ACC112 (cell line): ENCODE data around the gene TENT5A.
A peak's percentile ranks its signal among the peaks of the same experiment; 100 is the strongest.
"Not testable (repeated sequence)": the region's sequence is repeated elsewhere in the genome, so short reads cannot be mapped to it uniquely, and the experiment has no call there.

Experiments
- H2AFZ ChIP-seq: fragments of 200-600 bp; sonication (generic); one replicate; pipeline ENCODE4 v1.6.0; 2017; ENCODE audit warnings: antibody characterized with exemption, low read length; ENCODE audit not compliant: unreplicated experiment
- H3K27ac ChIP-seq: fragments of 200-600 bp; sonication (generic); 2 replicates; pipeline ENCODE4 v1.5.1; 2014; ENCODE audit warnings: low read depth, mild to moderate bottlenecking, antibody characterized with exemption, low read length, moderate library complexity
- H3K27me3 ChIP-seq: fragments of 200-600 bp; sonication (generic); 2 replicates; pipeline ENCODE4 v1.6.1; 2014; ENCODE audit warnings: mild to moderate bottlenecking, antibody characterized with exemption, low read length, moderate library complexity, mixed read lengths; ENCODE audit not compliant: insufficient read depth
- H3K36me3 ChIP-seq: fragments of 200-600 bp; sonication (generic); 2 replicates; pipeline ENCODE4 v1.6.1; 2016; ENCODE audit warnings: mild to moderate bottlenecking, antibody characterized with exemption, low read length, moderate library complexity, mixed read lengths; ENCODE audit not compliant: insufficient read depth
- H3K4me1 ChIP-seq: fragments of 200-600 bp; sonication (generic); one replicate; pipeline ENCODE4 v1.6.1; 2016; ENCODE audit warnings: low read length, mixed read lengths; ENCODE audit not compliant: insufficient read depth, unreplicated experiment, control insufficient read depth
- H3K4me3 ChIP-seq: fragments of 200-600 bp; sonication (generic); 2 replicates; pipeline ENCODE4 v1.5.1; 2014; ENCODE audit warnings: mild to moderate bottlenecking, low read depth, low read length
- H3K79me2 ChIP-seq: fragments of 200-600 bp; sonication (generic); one replicate; pipeline ENCODE4 v1.6.0; 2016; ENCODE audit warnings: low read length; ENCODE audit not compliant: control insufficient read depth, unreplicated experiment, insufficient read depth

TENT5A gene

DNA sequence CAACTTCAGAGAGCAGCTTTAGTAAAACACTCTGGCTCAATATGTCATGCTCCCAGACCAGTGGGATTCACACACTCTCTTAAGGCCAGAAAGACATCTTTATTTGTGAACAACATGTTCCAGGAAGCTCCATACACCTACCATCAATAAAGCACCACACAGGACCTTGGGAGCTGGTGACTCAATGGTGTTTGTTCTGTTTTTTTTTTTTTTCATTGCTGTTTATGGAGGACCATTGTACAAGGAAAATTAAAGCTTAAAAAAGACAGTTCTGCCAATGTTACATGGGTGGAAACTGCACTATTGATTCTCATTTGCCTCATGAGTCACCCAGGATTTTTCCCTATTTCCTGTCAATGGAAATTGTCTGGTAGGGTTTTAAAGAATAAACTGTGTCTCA lies 36.3 kb upstream of the TENT5A start:
- peak overlapping the region; percentile 1 for H2AFZ ChIP-seq
- no peak overlapping the region for H3K4me3 ChIP-seq
- H3K4me1 ChIP-seq = peaks cover 33% of the 10 kb centered on the region
- H3K79me2 ChIP-seq = no peaks in the 10 kb centered on the region
- H3K27ac ChIP-seq = peak overlapping the region; percentile 63; the same call in 1 of the 2 replicates
- H3K36me3 ChIP-seq = no peaks in the 10 kb centered on the region
- no peaks in the 10 kb centered on the region for H3K27me3 ChIP-seq

DNA sequence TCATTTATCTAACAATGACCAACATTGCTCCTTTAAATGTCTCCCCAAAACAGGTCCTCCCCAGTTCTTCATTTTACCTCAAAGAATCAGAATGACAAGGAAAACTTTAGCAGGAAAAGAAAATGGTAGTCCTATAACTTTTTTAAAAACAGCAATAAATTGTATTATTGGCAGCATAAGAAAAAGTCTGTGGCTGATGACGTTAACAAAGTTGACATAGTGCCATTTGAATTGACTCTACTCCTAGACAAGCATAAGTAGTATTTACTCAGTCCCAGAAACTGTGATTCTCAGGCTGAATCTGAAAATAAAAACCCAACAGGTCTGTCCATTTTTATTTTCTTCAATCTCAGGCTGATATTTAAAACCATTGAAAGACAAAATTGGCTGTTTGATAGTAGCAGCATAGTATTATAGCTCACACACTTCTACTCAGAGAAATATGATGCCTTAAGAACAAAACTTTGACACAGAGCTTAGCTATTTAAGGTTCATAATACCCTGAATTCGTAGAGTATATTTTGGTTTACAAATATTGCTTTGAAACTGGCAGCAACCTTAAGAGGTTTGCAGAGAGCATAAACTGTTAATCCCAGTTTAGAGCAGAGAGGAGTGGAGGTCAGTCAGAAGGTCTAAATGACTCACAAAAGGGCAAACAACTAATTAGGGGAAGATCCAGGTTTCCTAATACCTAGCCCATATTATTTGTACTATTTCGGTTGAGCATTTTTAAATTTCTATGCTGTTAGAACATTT lies 35.0 kb upstream of the TENT5A start:
- Histone ChIP-seq H3K79me2 (no peaks in the 10 kb centered on the region), H3K27me3 (no peaks in the 10 kb centered on the region), H3K4me1 (peaks cover 33% of the 10 kb centered on the region), H2AFZ (peak overlapping the region; percentile 94), H3K4me3 (peak overlapping the region; percentile 52), H3K27ac (peak overlapping the region; percentile 63), H3K36me3 (no peaks in the 10 kb centered on the region)

DNA sequence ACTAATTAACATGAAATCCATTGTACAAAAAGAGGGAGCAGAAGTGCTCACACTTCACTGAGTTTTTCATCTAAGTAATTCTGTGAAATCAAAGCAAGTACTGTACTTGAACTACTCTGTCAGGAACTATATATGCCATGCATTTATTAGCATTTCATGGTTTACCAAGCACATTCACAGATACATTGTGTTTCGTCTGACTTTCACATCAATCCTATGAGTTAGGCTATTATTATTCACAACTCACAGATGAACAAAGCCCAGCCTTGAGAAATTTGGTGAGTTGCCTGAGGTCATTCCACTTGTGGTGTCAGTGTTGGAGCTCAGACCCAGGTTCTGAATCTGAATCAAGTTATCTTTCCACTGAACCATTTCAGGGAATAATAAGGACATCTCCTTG lies 33.7 kb upstream of the TENT5A start:
- no peak overlapping the region for H3K27ac ChIP-seq
- peak overlapping the region; percentile 94 for H2AFZ ChIP-seq
- H3K27me3 ChIP-seq = no peaks in the 10 kb centered on the region
- H3K79me2 ChIP-seq = no peaks in the 10 kb centered on the region
- H3K36me3 ChIP-seq = no peaks in the 10 kb centered on the region
- 0 out of 2 replicates have a peak overlapping the region, but pooled peaks have one; percentile 52 for H3K4me3 ChIP-seq
- peaks cover 33% of the 10 kb centered on the region for H3K4me1 ChIP-seq

DNA sequence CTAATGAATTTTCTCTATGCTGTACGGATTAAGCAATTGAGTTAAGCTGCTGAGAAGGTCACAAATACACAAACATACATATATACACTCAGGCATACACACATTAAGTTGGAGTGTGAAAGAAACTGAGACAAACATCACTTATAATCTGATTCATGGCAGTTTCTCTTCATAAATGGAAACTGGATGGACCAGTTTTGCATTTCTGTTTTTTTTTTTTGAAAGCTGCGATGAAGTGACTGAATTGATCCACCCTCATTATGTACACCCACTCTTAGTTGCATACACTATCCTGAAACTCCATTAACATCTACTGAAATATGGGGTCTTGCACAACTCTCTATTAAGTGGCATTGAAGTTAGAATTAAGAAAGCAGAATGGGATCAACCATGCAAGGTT lies 32.9 kb upstream of the TENT5A start:
- H3K79me2 ChIP-seq = no peaks in the 10 kb centered on the region
- H3K27me3 ChIP-seq = no peaks in the 10 kb centered on the region
- no peaks in the 10 kb centered on the region for H3K36me3 ChIP-seq
- no peak overlapping the region for H3K4me3 ChIP-seq
- no peak overlapping the region for H2AFZ ChIP-seq
- no peak overlapping the region for H3K27ac ChIP-seq
- H3K4me1 ChIP-seq = peaks cover 33% of the 10 kb centered on the region

DNA sequence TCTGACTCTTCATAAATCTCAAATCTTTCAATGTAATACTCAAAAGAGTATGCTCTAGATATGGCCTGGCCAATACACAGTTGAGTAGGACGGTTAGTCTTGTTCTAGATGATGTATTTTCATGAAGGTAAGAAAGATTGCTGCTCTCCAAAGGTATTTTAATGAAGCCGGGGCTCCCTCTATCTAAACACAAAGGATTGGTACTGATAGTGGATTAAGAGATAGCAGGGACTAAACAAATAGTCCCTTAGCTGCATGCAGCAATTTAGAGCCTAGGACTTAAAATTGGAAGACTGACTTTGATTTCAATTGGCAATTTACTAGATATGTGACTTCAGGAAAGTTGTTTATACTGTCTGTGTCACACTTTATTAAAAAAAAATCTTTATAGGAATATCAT lies 31.4 kb upstream of the TENT5A start:
- H3K27me3 ChIP-seq = no peaks in the 10 kb centered on the region
- H3K27ac ChIP-seq = no peak overlapping the region
- no peaks in the 10 kb centered on the region for H3K36me3 ChIP-seq

DNA sequence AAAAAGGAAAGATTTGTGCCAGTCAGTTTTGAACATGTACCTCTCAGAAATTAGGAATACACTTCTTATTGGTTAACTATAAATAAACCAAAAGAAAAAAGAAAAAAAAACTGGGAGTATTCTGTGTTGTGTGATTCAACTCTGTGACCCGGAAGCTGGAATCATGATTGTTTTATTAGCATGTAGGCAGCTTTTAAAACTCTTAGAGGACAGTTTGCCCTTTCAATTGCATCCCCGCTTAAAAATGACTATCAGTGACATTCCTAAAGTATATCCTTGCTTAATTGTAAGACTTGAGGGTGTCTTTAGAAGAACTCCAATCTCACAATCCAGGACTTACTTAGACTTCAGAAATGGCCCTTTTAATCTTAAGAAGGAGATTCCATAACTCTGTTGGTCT lies 29.1 kb upstream of the TENT5A start:
- Histone ChIP-seq H3K27me3 (no peaks in the 10 kb centered on the region), H3K27ac (no peak overlapping the region), H3K4me1 (peaks cover 5% of the 10 kb centered on the region), H2AFZ (no peak overlapping the region), H3K36me3 (no peaks in the 10 kb centered on the region), H3K79me2 (no peaks in the 10 kb centered on the region), H3K4me3 (no peak overlapping the region)

More for the DNA sequence above, 31.4 kb upstream of the TENT5A start:
- Histone ChIP-seq H3K4me3 (no peak overlapping the region), H2AFZ (no peak overlapping the region), H3K79me2 (no peaks in the 10 kb centered on the region), H3K4me1 (peaks cover 27% of the 10 kb centered on the region)

DNA sequence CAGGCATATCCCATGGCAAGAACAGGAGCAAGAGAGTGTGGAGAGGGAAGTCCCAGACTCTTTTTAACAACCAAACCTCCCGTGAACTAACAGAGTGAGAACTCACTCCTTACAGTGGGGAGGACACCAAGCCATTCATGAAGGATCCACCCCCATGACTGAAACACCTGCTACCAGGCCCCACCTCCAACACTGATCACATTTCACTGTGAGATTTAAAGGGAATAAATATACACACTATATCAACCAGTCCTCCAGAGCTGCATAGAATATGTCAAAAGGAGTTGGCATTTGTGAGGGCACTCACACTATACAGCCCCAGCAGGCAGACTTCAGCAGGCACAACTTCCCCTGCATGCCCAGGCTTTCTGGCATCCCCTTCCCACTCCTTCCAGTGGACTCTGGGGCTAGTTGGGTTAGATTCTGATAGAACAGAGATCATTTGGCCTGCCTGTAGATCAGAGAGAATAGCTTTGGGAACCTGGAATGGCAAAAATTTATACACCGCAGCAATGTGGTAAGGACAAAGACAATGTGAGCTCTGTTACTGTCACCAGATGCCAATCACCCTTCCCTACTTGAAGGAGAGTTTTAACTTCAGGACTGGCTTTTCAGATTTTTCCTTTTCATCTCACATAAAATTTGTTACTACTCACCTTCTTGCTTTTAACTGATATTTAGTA lies 25.2 kb upstream of the TENT5A start:
- Histone ChIP-seq H3K27me3 (no peaks in the 10 kb centered on the region), H3K27ac (no peak overlapping the region), H3K79me2 (no peaks in the 10 kb centered on the region), H3K4me3 (no peak overlapping the region), H3K36me3 (no peaks in the 10 kb centered on the region), H3K4me1 (no peaks in the 10 kb centered on the region), H2AFZ (no peak overlapping the region)

DNA sequence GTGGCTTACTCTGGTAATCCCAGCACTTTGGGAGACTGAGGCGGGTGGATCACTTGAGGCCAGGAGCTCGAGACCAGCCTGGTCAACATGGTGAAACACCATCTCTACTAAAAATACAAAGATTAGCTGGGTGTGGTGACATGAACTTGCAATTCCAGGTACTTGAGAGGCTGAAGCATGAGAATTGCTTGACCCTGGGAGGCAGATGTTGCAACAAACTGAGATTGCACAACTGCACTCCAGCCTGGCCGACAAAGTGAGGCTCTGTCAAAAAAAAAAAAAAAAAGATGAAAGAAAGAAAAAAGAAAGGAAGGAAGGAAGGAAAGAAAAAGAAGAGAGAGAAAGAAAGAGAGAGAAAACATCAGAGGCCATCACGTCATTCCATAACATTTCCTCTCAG lies 23.7 kb upstream of the TENT5A start:
- not testable (repeated sequence) for H3K36me3 ChIP-seq, H3K79me2 ChIP-seq, H3K27ac ChIP-seq, H3K4me1 ChIP-seq, H3K4me3 ChIP-seq, H3K27me3 ChIP-seq, H2AFZ ChIP-seq

DNA sequence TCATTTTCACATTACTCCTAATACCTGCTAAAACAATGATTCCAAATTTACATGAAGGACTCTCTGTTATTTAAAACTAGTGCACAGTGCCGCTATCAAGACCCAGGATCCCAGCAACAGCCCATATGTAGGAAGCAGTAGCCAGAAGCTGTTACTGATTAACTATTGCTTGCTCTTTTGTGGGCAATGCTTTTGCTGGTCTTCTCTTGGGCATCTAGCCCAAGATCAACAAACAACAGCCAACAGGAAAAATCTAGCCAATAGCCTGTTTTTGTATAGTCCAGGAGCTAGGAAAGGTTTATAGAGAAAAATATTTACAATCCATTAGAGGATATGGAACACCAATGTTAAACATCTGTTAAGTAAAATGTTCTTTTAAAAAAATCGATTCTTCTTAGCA lies 22.1 kb upstream of the TENT5A start:
- no peak overlapping the region for H3K27ac ChIP-seq
- H2AFZ ChIP-seq = no peak overlapping the region
- no peaks in the 10 kb centered on the region for H3K36me3 ChIP-seq
- no peaks in the 10 kb centered on the region for H3K79me2 ChIP-seq
- H3K4me1 ChIP-seq = no peaks in the 10 kb centered on the region
- no peaks in the 10 kb centered on the region for H3K27me3 ChIP-seq
- no peak overlapping the region for H3K4me3 ChIP-seq

DNA sequence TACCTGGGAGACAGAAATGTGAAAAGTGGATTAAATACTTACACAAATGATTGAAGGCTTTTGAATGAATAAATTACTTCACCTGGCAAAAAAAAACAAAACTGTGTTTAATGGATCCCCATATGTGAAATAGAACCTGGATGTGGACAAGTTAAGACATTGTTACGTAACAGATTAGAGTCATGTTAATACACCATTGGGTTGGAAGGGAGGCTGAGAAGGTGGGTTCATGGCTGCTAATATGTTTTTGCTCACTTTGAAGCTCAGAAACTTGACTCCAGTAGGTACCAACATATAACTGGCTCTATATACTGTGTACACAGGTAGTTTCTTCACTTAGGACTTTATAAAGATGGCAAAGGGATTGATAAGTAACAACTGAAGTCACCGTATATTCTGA lies 21.4 kb upstream of the TENT5A start:
- Histone ChIP-seq H3K27ac (no peak overlapping the region), H3K27me3 (no peaks in the 10 kb centered on the region), H3K4me3 (no peak overlapping the region), H3K79me2 (no peaks in the 10 kb centered on the region), H3K36me3 (no peaks in the 10 kb centered on the region), H3K4me1 (no peaks in the 10 kb centered on the region), H2AFZ (no peak overlapping the region)

DNA sequence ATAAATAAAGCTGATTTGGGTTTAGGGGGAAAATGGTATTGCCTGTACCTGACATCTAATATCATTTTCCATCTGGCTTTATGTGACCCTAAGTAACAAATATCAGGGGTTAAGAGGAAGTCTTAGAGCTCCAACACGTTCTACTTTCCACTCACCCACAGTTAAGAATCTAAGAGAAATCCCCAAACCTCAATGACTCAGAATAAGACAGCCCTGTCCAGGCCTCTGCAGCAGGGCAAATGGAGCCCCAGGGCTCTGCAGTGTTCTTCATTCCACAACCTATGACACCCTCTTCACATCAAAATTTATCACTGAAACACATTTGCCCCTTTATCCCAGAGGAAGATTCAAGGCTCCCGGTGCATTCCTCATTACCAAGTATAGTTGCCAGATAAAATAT lies 20.3 kb upstream of the TENT5A start:
- H3K79me2 ChIP-seq = no peaks in the 10 kb centered on the region
- no peak overlapping the region for H2AFZ ChIP-seq
- H3K4me1 ChIP-seq = peaks cover 7% of the 10 kb centered on the region
- no peaks in the 10 kb centered on the region for H3K36me3 ChIP-seq
- no peak overlapping the region for H3K4me3 ChIP-seq
- no peaks in the 10 kb centered on the region for H3K27me3 ChIP-seq
- H3K27ac ChIP-seq = no peak overlapping the region
